HEK293 (cell line): Measurements from ENCODE around the gene EVC.

ENCODE experiments used
- CTCF ChIA-PET: fragments of 350-600 bp; formaldehyde crosslinking; extraction: SDS; loops from one replicate; lab custom pipeline; 2021; ENCODE audit warnings: antibody characterized with exemption; lab: Yijun Ruan, JAX
- POLR2A ChIA-PET: fragments of 300-600 bp; formaldehyde crosslinking; extraction: SDS; loops from one replicate; lab custom pipeline; 2020; ENCODE audit warnings: antibody characterized with exemption, inconsistent platforms; lab: Yijun Ruan, JAX
- H3K27ac ChIP-seq: fragments of 200-500 bp; sonication (Bioruptor generic); 2 replicates; pipeline ENCODE4 v1.5.1; 2014; ENCODE audit warnings: low read depth, low read length, control low read depth, inconsistent platforms; ENCODE audit errors: extremely low read depth
- H3K36me3 ChIP-seq, 2 experiments: fragments of 200-500 bp in 1 of 2; sonication (Bioruptor generic) in 1 of 2; 1 replicate in 1 of 2; 2 replicates in 1 of 2; pipeline ENCODE4 v1.5.1; 2014 to 2017; ENCODE audit warnings: inconsistent platforms in 2 of 2, low read length in 2 of 2; ENCODE audit not compliant: control insufficient read depth in 2 of 2, insufficient read depth in 1 of 2
- H3K4me1 ChIP-seq: fragments of 200-500 bp; sonication (Bioruptor generic); 2 replicates; pipeline ENCODE4 v1.5.1; 2014; ENCODE audit warnings: mild to moderate bottlenecking, low read length, inconsistent platforms; ENCODE audit not compliant: control insufficient read depth, insufficient read depth
- H3K4me3 ChIP-seq: 2 replicates; pipeline ENCODE4 v1.5.1; 2011; ENCODE audit warnings: low read depth, mild to moderate bottlenecking, control low read depth, low read length, moderate library complexity
- H3K9me3 ChIP-seq: fragments of 200-500 bp; sonication (Bioruptor generic); 2 replicates; pipeline ENCODE4 v1.5.1; 2014; ENCODE audit warnings: low read depth, low read length, inconsistent platforms; ENCODE audit not compliant: control insufficient read depth, insufficient read depth
- AEBP2 ChIP-seq: fragments of 450-650 bp; formaldehyde crosslinking; IDR thresholded peaks from 2 replicates; pipeline ENCODE4 v1.5.1; 2016; ENCODE audit warnings: missing biosample characterization, missing genetic modification characterization, borderline replicate concordance
- EGR2 ChIP-seq: fragments of 450-650 bp; formaldehyde crosslinking; IDR thresholded peaks from 2 replicates; pipeline ENCODE4 v1.5.1; 2016; ENCODE audit warnings: low read depth, missing biosample characterization, missing genetic modification characterization
- GLIS2 ChIP-seq: fragments of 450-650 bp; formaldehyde crosslinking; IDR thresholded peaks from 2 replicates; pipeline ENCODE4 v1.5.1; 2016; ENCODE audit warnings: missing biosample characterization, missing genetic modification characterization
- HOXC10 ChIP-seq: sonication (generic); formaldehyde crosslinking; IDR thresholded peaks from 2 replicates; pipeline ENCODE4 v1.8.1; 2023; ENCODE audit warnings: mild to moderate bottlenecking, missing genetic modification reagents
- MYNN ChIP-seq: fragments of 450-650 bp; formaldehyde crosslinking; IDR thresholded peaks from 2 replicates; pipeline ENCODE4 v1.5.1; 2016; ENCODE audit warnings: missing biosample characterization, missing genetic modification characterization, borderline replicate concordance
- SALL2 ChIP-seq: fragments of 450-650 bp; formaldehyde crosslinking; IDR thresholded peaks from 2 replicates; pipeline ENCODE4 v1.5.0; 2017; ENCODE audit warnings: missing biosample characterization, mild to moderate bottlenecking, missing genetic modification characterization, borderline replicate concordance
- SP7 ChIP-seq: fragments of 450-650 bp; formaldehyde crosslinking; IDR thresholded peaks from 2 replicates; pipeline ENCODE4 v1.5.1; 2016; ENCODE audit warnings: missing biosample characterization, missing genetic modification characterization
- TCF7L2 ChIP-seq: IDR thresholded peaks from 2 replicates; pipeline ENCODE4 v1.6.1; 2011; ENCODE audit warnings: low read depth, mild to moderate bottlenecking, inconsistent platforms, low read length, moderate library complexity, borderline replicate concordance
- ZBTB48 ChIP-seq: fragments of 450-650 bp; formaldehyde crosslinking; IDR thresholded peaks from 2 replicates; pipeline ENCODE4 v1.5.1; 2016; ENCODE audit warnings: missing biosample characterization, missing genetic modification characterization
- ZNF10 ChIP-seq: fragments of 450-650 bp; formaldehyde crosslinking; IDR thresholded peaks from 2 replicates; pipeline ENCODE4 v1.5.1; 2017; ENCODE audit warnings: missing biosample characterization, missing genetic modification characterization
- ZNF114 ChIP-seq: fragments of 450-650 bp; formaldehyde crosslinking; IDR thresholded peaks from 2 replicates; pipeline ENCODE4 v1.5.0; 2017; ENCODE audit warnings: missing biosample characterization, missing genetic modification characterization
- ZNF211 ChIP-seq: fragments of 450-650 bp; formaldehyde crosslinking; IDR thresholded peaks from 2 replicates; pipeline ENCODE4 v1.5.1; 2016; ENCODE audit warnings: low read depth, missing biosample characterization, missing genetic modification characterization
- ZNF350 ChIP-seq: fragments of 450-650 bp; formaldehyde crosslinking; IDR thresholded peaks from 2 replicates; pipeline ENCODE4 v1.5.0; 2017; ENCODE audit warnings: missing biosample characterization, mild to moderate bottlenecking, missing genetic modification characterization
- ZNF394 ChIP-seq: fragments of 450-650 bp; formaldehyde crosslinking; IDR thresholded peaks from 2 replicates; pipeline ENCODE4 v1.5.1; 2016; ENCODE audit warnings: missing biosample characterization, missing genetic modification characterization, mild to moderate bottlenecking, moderate library complexity, borderline replicate concordance
- ZNF473 ChIP-seq: fragments of 450-650 bp; formaldehyde crosslinking; IDR thresholded peaks from 2 replicates; pipeline ENCODE4 v1.5.1; 2017; ENCODE audit warnings: missing biosample characterization, missing genetic modification characterization
- ZNF510 ChIP-seq: fragments of 450-650 bp; formaldehyde crosslinking; IDR thresholded peaks from 2 replicates; pipeline ENCODE4 v1.5.1; 2018; ENCODE audit warnings: mild to moderate bottlenecking, missing genetic modification characterization, missing biosample characterization; ENCODE audit not compliant: insufficient replicate concordance
- ZNF571 ChIP-seq: fragments of 450-650 bp; formaldehyde crosslinking; IDR thresholded peaks from 2 replicates; pipeline ENCODE4 v1.5.0; 2017; ENCODE audit warnings: missing biosample characterization, missing genetic modification characterization
- ZNF596 ChIP-seq: fragments of 450-650 bp; IDR thresholded peaks from 2 replicates; pipeline ENCODE4 v1.5.0; 2018; ENCODE audit warnings: missing biosample characterization, mild to moderate bottlenecking, missing genetic modification characterization, moderate library complexity
- ZNF610 ChIP-seq: fragments of 450-650 bp; formaldehyde crosslinking; IDR thresholded peaks from 2 replicates; pipeline ENCODE4 v1.5.1; 2016; ENCODE audit warnings: missing biosample characterization, missing genetic modification characterization, borderline replicate concordance
- ZNF664 ChIP-seq: fragments of 450-650 bp; formaldehyde crosslinking; IDR thresholded peaks from 2 replicates; pipeline ENCODE4 v1.5.1; 2016; ENCODE audit warnings: missing biosample characterization, missing genetic modification characterization
- ZSCAN4 ChIP-seq: fragments of 450-650 bp; formaldehyde crosslinking; IDR thresholded peaks from 2 replicates; pipeline ENCODE4 v1.5.1; 2017; ENCODE audit warnings: missing biosample characterization, missing genetic modification characterization
- ZSCAN5A ChIP-seq: fragments of 450-650 bp; formaldehyde crosslinking; IDR thresholded peaks from 2 replicates; pipeline ENCODE4 v1.5.1; 2016; ENCODE audit warnings: missing biosample characterization, missing genetic modification characterization
- TF ChIP-seq, protein P1 (sequence below): fragments of 450-650 bp; formaldehyde crosslinking; IDR thresholded peaks from 2 replicates; pipeline ENCODE4 v1.5.1; 2017; ENCODE audit warnings: missing biosample characterization, missing genetic modification characterization

Gene EVC

GRCh38 chr4:5801696-5802095 is 90.7 kb downstream of the EVC start:
- no peak overlapping the region for H3K4me3 ChIP-seq
- no peaks in the 10 kb centered on the region for H3K4me1 ChIP-seq
- H3K36me3 ChIP-seq: peaks cover 0 to 45% of the 10 kb centered on the region in 2 experiments; a peak in 2 of 3 replicates
- ChIA-PET POLR2A (no interaction called here), CTCF (no interaction called here)
- TF ChIP-seq ZNF571 (tag by site-specific recombination) (no peak), EGR2 (tag by site-specific recombination) (0 out of 2 replicates have a peak, but pooled peaks have one; percentile 17)
- no peaks in the 10 kb centered on the region for H3K9me3 ChIP-seq
- H3K27ac ChIP-seq: no peak overlapping the region

DNA sequence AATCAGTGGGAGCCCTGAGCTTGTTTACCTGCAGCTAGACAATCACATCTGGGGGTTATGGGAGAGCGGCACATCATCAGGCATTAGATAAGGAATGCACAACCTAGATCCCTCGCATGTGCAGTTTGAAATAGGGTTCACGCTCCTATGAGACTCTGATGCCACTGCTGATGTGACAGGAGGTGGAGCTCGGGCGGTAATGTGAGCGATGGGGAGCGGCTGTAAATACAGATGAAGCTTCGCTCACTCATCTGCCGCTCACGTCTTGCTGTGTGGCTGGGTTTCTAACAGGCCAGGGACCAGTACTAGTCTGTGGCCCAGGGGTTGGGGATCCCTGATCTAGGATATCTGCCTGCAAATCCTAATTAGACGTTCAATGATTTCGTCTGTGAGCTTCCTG is 91.6 kb downstream of the EVC start:
- Histone ChIP-seq H3K9me3 (no peaks in the 10 kb centered on the region), H3K27ac (no peak overlapping the region), H3K4me1 (no peaks in the 10 kb centered on the region), H3K36me3 (peaks cover 0 to 43% of the 10 kb centered on the region in 2 experiments; a peak in 2 of 3 replicates), H3K4me3 (no peak overlapping the region)
- TF ChIP-seq ZNF473 (tag by site-specific recombination) (no peak), ZSCAN4 (tag by site-specific recombination) (no peak), ZNF596 (no peak), ZNF610 (tag by site-specific recombination) (peak; percentile 95)
- CTCF ChIA-PET: interaction anchor here (0.6 to 1.1 kb wide), 2 partner anchors 11 to 23 kb away, joined by 3 read pairs; no protein-coding TSS in a partner anchor
- POLR2A ChIA-PET: no interaction called here

DNA sequence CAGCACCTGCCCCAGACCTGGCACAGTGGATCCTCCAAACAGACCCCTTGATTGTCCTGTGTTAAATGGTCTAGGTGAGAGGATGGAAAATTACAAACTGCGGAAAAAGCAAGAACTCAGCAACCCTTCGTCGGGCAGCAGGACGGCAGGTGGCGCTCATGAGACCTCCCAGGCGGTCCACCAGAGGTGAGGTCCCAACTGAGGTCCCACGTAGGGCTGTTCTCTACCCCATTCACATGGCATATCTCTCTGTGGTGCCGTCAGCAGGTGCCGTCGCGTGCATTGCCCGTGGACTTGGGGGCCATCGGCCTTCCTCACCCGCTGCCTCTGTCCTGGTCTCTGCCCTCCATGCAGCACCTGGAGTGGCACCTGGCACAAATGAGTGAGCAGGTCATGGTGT is 93.7 kb downstream of the EVC start:
- TF ChIP-seq ZNF394 (tag by site-specific recombination): no peak
- ChIA-PET POLR2A (no interaction called here), CTCF (interaction anchor here (1.3 kb wide), 1 partner anchor 14 kb away, joined by 3 read pairs; no protein-coding TSS in a partner anchor)
- Histone ChIP-seq H3K4me3 (no peak overlapping the region), H3K4me1 (no peaks in the 10 kb centered on the region), H3K9me3 (no peaks in the 10 kb centered on the region), H3K27ac (no peak overlapping the region), H3K36me3 (peaks cover 0 to 52% of the 10 kb centered on the region in 2 experiments; a peak in 2 of 3 replicates)

- CTCF ChIA-PET: no interaction called here
- no peaks in the 10 kb centered on the region for H3K9me3 ChIP-seq
- no peaks in the 10 kb centered on the region for H3K4me1 ChIP-seq
- POLR2A ChIA-PET: no interaction called here
- no peak overlapping the region for H3K27ac ChIP-seq
- H3K36me3 ChIP-seq: peaks cover 0 to 58% of the 10 kb centered on the region in 2 experiments; a peak in 2 of 3 replicates
- H3K4me3 ChIP-seq: no peak overlapping the region
- TF ChIP-seq ZSCAN5A (tag by site-specific recombination): no peak
- no peak for TF ChIP-seq ZNF10 (tag by site-specific recombination)
- no peak for TF ChIP-seq MYNN (tag by site-specific recombination)
- TF ChIP-seq, protein P1, sequence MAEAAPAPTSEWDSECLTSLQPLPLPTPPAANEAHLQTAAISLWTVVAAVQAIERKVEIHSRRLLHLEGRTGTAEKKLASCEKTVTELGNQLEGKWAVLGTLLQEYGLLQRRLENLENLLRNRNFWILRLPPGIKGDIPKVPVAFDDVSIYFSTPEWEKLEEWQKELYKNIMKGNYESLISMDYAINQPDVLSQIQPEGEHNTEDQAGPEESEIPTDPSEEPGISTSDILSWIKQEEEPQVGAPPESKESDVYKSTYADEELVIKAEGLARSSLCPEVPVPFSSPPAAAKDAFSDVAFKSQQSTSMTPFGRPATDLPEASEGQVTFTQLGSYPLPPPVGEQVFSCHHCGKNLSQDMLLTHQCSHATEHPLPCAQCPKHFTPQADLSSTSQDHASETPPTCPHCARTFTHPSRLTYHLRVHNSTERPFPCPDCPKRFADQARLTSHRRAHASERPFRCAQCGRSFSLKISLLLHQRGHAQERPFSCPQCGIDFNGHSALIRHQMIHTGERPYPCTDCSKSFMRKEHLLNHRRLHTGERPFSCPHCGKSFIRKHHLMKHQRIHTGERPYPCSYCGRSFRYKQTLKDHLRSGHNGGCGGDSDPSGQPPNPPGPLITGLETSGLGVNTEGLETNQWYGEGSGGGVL (tag by site-specific recombination): no peak
- TF ChIP-seq ZBTB48 (tag by site-specific recombination): no peak
- TF ChIP-seq ZNF350 (tag by site-specific recombination): no peak
- no peak for TF ChIP-seq ZNF596
- no peak for TF ChIP-seq ZNF510 (tag by site-specific recombination)
- no peak for TF ChIP-seq TCF7L2
- no peak for TF ChIP-seq SALL2 (tag by site-specific recombination)
- no peak for TF ChIP-seq GLIS2 (tag by site-specific recombination)
- TF ChIP-seq ZNF114: no peak
- TF ChIP-seq SP7 (tag by site-specific recombination): no peak
- no peak for TF ChIP-seq AEBP2
- no peak for TF ChIP-seq ZNF664 (tag by site-specific recombination)
- no peak for TF ChIP-seq ZNF211 (tag by site-specific recombination)
- no peak for TF ChIP-seq HOXC10
These were observed 94.3 kb downstream of the EVC start for GRCh38 chr4:5805270-5805669.
